Sciatic nerve (tissue), 2 donors: ENCODE results near the gene NOP16. TPM values are rescaled to one million over a fixed set of nuclear protein-coding genes. Genes with fewer than 3 reads are reported as not detected.

Experiments
- ATAC-seq: fragments of 200-7000 bp; cut with Tn5 transposase; one replicate; pipeline ENCODE4 v1.9.1; 2020; ENCODE audit warnings: mild to moderate bottlenecking, moderate library complexity
- DNase-seq: peaks from one replicate; pipeline ENCODE4 v3.0.0-alpha.2; 2020; ENCODE audit warnings: low spot score
- intact Hi-C: fragments of 100-400 bp; cut with DNase I; formaldehyde crosslinking; loops from one replicate; pipeline ENCODE4 v1.14.2; 2022
- microRNA-seq: library from miRNA; unstranded; fragments of <30 nt; microRNA quantifications from one replicate; pipeline ENCODE4 v1.2.0, GENCODE V29; 2020
- total RNA-seq: library from RNA; stranded (reverse); fragmentation: NEBNext Ultra II Directional; extraction: Animal tissue kit (Norgen Biotek cat#: 25700); gene quantifications from one replicate; pipeline ENCODE4 v1.2.1, GENCODE V29; 2021
- donor health status: DM: no; HTN: no; CAD: no.
- donor health status: DM: no; HTN: no; CAD: no.

The NOP16 gene
- total RNA-seq, 1 donor from 2014 or later = 9.3 TPM

DNA sequence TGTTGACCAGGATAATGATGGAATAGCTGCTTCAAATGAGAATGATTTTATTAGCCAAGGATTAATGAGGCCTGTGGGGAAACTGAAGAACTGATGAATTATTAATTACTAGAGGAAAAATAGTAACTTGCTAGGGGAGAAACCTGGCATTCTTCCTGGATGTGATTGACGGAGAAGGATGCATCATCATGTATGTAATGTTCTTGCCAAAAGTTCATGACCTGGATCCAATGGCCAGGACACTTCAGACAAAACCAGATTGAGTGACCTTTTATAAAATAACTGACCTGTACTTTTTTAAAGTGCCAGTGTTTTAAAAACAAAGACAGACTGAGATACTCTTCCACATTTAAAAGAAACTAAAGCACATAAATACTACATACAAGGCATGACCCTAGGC is 50.5 kb downstream of the NOP16 start:
- intact Hi-C loops = no loop called here

DNA sequence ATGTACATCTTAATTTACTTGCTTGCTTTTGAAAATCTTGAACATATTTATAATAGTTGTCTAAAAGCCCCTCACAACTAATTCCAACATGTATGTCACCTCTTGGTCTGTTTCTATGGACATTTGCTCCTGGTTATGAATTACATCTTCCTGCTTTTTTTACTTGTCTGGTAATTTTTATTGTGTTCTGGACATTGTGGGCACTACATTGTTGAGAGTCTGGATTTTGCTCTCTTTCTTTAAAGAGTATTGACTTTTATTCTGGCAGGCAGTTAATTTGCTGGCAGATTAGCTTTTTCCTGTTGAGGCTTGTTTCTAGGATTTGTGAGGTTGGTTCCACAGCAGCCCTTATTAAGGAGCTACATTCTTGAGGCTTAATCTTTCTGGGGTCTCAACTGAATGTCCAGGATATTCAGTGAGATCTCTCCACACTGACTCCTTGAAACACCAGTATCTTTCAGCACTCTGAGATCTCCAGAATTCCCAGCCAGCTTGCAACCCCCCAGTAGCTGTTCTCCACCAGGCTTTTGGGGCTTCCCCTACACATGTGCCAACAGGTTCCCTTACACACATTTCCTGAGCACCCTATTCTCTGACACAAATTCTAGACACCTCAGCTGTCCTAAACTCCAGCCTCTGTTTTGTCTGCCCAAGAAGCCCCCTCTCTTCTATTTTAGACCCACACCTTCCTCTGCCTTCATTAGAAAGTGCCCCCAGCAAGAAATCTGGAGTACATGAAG is 54.2 kb downstream of the NOP16 start:
- ATAC-seq (no peak), DNase-seq (no peak)
- intact Hi-C loops = no loop called here

More for the DNA sequence above, 50.5 kb downstream of the NOP16 start:
- ATAC-seq (no peak), DNase-seq (no peak)

Small RNA genes within 50 kb of the gene (microRNA-seq; reads per million reads assigned to microRNA genes)
- gene MIR1271 = 28.6 reads per million, percentile 38 among the genes with 10 or more reads in this experiment

Other genes with a start within 250 kb of the NOP16 start
- 15.6 TPM for gene SIMC1, start 150.2 kb downstream of the NOP16 start, total RNA-seq
- 87.8 TPM for gene KIAA1191, start 26.8 kb downstream of the NOP16 start, total RNA-seq
- gene ARL10, start 23.1 kb downstream of the NOP16 start, total RNA-seq = 29.2 TPM
- gene HIGD2A, start 153 bp upstream of the NOP16 start, total RNA-seq = 58.8 TPM
- gene CLTB, start 27.9 kb upstream of the NOP16 start, total RNA-seq = 122 TPM
- gene FAF2, start 59.8 kb upstream of the NOP16 start, total RNA-seq = 35.6 TPM
- 44.7 TPM for gene RNF44, start 148.8 kb upstream of the NOP16 start, total RNA-seq
- gene CDHR2, start 160.7 kb upstream of the NOP16 start, total RNA-seq = 0.36 TPM
- 0.53 TPM for gene GPRIN1, start 221.6 kb upstream of the NOP16 start, total RNA-seq
- gene SNCB, start 241.9 kb upstream of the NOP16 start, total RNA-seq = not detected
- not detected for gene EIF4E1B, start 242.1 kb upstream of the NOP16 start, total RNA-seq